Sigmoid colon (tissue), 7 donors: Measurements from ENCODE around the gene ADK. TPM values are rescaled to one million over a fixed set of nuclear protein-coding genes. Genes with fewer than 3 reads are reported as not detected.

Source experiments
- DNase-seq: peaks from one replicate; pipeline ENCODE4 v3.0.0-alpha.2; 2019
- H3K27ac ChIP-seq, 4 donors: fragments of 200-600 bp; sonication (generic); one replicate each; pipeline ENCODE4 v1.5.1; 2016 to 2019; ENCODE audit warnings: mild to moderate bottlenecking in 1 of 4
- H3K27me3 ChIP-seq, 3 donors: fragments of 200-600 bp; sonication (generic); one replicate each; pipeline ENCODE4 v1.5.1; 2019; ENCODE audit warnings: mild to moderate bottlenecking in 1 of 3
- H3K36me3 ChIP-seq, 4 donors: fragments of 200-600 bp; sonication (generic); one replicate each; pipeline ENCODE4 v1.5.1; 2016 to 2019
- H3K4me1 ChIP-seq, 4 donors: fragments of 200-600 bp; sonication (generic); one replicate each; pipeline ENCODE4 v1.5.1; 2017 to 2019
- H3K4me3 ChIP-seq, 4 donors: fragments of 200-600 bp; sonication (generic); one replicate each; pipeline ENCODE4 v1.5.1; 2017 to 2019; ENCODE audit warnings: mild to moderate bottlenecking in 2 of 4, moderate library complexity in 1 of 4
- H3K9me3 ChIP-seq, 4 donors: fragments of 200-600 bp in 3 of 4; sonication (generic) in 3 of 4; one replicate each; pipeline versions ENCODE4 v1.5.1 to v1.6.1; 2013 to 2019
- CTCF ChIP-seq, 4 experiments: fragments of 450-650 bp in 3 of 4; fragments of 200-600 bp in 1 of 4; IDR thresholded peaks; one replicate each; pipeline ENCODE4 v1.5.1; 2016 to 2019; ENCODE audit warnings: antibody characterized with exemption in 4 of 4, mild to moderate bottlenecking in 3 of 4, moderate library complexity in 2 of 4
- EP300 ChIP-seq, 4 donors: sonication (generic); formaldehyde crosslinking; IDR thresholded peaks; one replicate each; pipeline ENCODE4 v1.6.1; 2017; ENCODE audit warnings: antibody characterized with exemption in 4 of 4
- POLR2A ChIP-seq, 2 donors: fragments of 450-650 bp; IDR thresholded peaks; one replicate each; pipeline ENCODE4 v1.6.1; 2016; ENCODE audit warnings: antibody characterized with exemption in 2 of 2, mild to moderate bottlenecking in 2 of 2, moderate library complexity in 2 of 2
- POLR2AphosphoS5 ChIP-seq, 4 donors: sonication (generic); formaldehyde crosslinking; IDR thresholded peaks; one replicate each; pipeline ENCODE4 v1.6.1; 2017; ENCODE audit warnings: antibody characterized with exemption in 4 of 4
- WGBS, 2 donors: extraction: QIAGEN DNeasy Blood & Tissue Kit; methylation state at CpG; one replicate each; pipeline ENCODE4 v1.1.7; 2013; 5-methylcytosine and 5-hydroxymethylcytosine counted together
- intact Hi-C: fragments of 100-400 bp; cut with DNase I; formaldehyde crosslinking; loops from one replicate; pipeline ENCODE4 v1.15.1; 2023
- polyA plus RNA-seq, 3 donors: library from polyadenylated mRNA; stranded (reverse); fragments of 200-250 nt; gene quantifications; one replicate each; pipeline ENCODE4 v1.2.3, GENCODE V29; 2013
- total RNA-seq, 4 donors: library from RNA; depleted of rRNA; stranded (reverse); fragments of >200 nt; gene quantifications; one replicate each; pipeline ENCODE4 v1.1.0, GENCODE V29; 2016
- donor health status: healthy with polysubstance abuse.
- donor health status: Bipolar disorder and iron deficiency.
- donor health status: healthy.

Gene ADK
- total and polyA plus RNA-seq, 7 donors = 15.2 to 31.3 (median 25.3) TPM

- no peak for TF ChIP-seq POLR2A (IDR thresholded peaks at IDR 0.05)
- no peak for TF ChIP-seq CTCF (IDR thresholded peaks at IDR 0.05)
- no peak for TF ChIP-seq POLR2AphosphoS5 (IDR thresholded peaks at IDR 0.05)
- TF ChIP-seq EP300 (IDR thresholded peaks at IDR 0.05) = no peak
- H3K4me3 ChIP-seq = no peak overlapping the region
- H3K9me3 ChIP-seq = peaks cover 0 to 23% (median 5%) of the 10 kb centered on the region in 4 donors
- no peaks in the 10 kb centered on the region for H3K27me3 ChIP-seq
- H3K4me1 ChIP-seq = no peaks in the 10 kb centered on the region
- no peak overlapping the region for H3K27ac ChIP-seq
- no peaks in the 10 kb centered on the region for H3K36me3 ChIP-seq
- intact Hi-C loops = no loop called here
- WGBS, 2 donors = 97 to 98% methylated on average over 3 of the region's 3 CpGs
- DNase-seq = no peak
These were observed 359.6 kb downstream of the ADK start for GRCh38 chr10:74510594-74510993.

- Histone ChIP-seq H3K27me3 (no peaks in the 10 kb centered on the region), H3K36me3 (no peaks in the 10 kb centered on the region), H3K4me1 (no peaks in the 10 kb centered on the region), H3K9me3 (peaks cover 0 to 23% (median 5%) of the 10 kb centered on the region in 4 donors), H3K4me3 (no peak overlapping the region), H3K27ac (no peak overlapping the region)
- no peak for DNase-seq
- TF ChIP-seq POLR2A (IDR thresholded peaks at IDR 0.05) = no peak
- TF ChIP-seq EP300 (IDR thresholded peaks at IDR 0.05) = no peak
- TF ChIP-seq POLR2AphosphoS5 (IDR thresholded peaks at IDR 0.05) = no peak
- TF ChIP-seq CTCF (IDR thresholded peaks at IDR 0.05) = no peak
- intact Hi-C loops = no loop called here
These were observed 360.0 kb downstream of the ADK start for GRCh38 chr10:74511051-74511450.

- 100% methylated on average over 1 of the region's 1 CpG for whole genome bisulfite sequencing, 2 donors
These were observed 363.3 kb downstream of the ADK start for GRCh38 chr10:74514322-74514721.

GRCh38 chr10:74518061-74518460 lies 367.0 kb downstream of the ADK start:
- Histone ChIP-seq H3K4me3 (no peak overlapping the region), H3K4me1 (no peaks in the 10 kb centered on the region), H3K27ac (no peak overlapping the region), H3K9me3 (peaks cover 0 to 13% (median 5%) of the 10 kb centered on the region in 4 donors), H3K27me3 (no peaks in the 10 kb centered on the region), H3K36me3 (no peaks in the 10 kb centered on the region)
- TF ChIP-seq CTCF (IDR thresholded peaks at IDR 0.05) (no peak), POLR2A (IDR thresholded peaks at IDR 0.05) (no peak), POLR2AphosphoS5 (IDR thresholded peaks at IDR 0.05) (no peak), EP300 (IDR thresholded peaks at IDR 0.05) (no peak)
- no peak for DNase-seq
- intact Hi-C loops = no loop called here
- WGBS, 2 donors = 80 to 86% methylated on average over 1 of the region's 1 CpG

More at GRCh38 chr10:74514322-74514721, 363.3 kb downstream of the ADK start:
- H3K36me3 ChIP-seq = no peaks in the 10 kb centered on the region
- no peak overlapping the region for H3K27ac ChIP-seq
- no peak for TF ChIP-seq POLR2AphosphoS5 (IDR thresholded peaks at IDR 0.05)
- no peak for TF ChIP-seq POLR2A (IDR thresholded peaks at IDR 0.05)
- no peak for TF ChIP-seq EP300 (IDR thresholded peaks at IDR 0.05)
- no peak for TF ChIP-seq CTCF (IDR thresholded peaks at IDR 0.05)
- no peaks in the 10 kb centered on the region for H3K27me3 ChIP-seq
- no peaks in the 10 kb centered on the region for H3K4me1 ChIP-seq
- peaks cover 0 to 23% (median 5%) of the 10 kb centered on the region in 4 donors for H3K9me3 ChIP-seq
- no peak overlapping the region for H3K4me3 ChIP-seq
- no peak for DNase-seq
- intact Hi-C loops = no loop called here

- Histone ChIP-seq H3K9me3 (no peaks in the 10 kb centered on the region), H3K4me3 (no peak overlapping the region), H3K36me3 (no peaks in the 10 kb centered on the region), H3K27me3 (no peaks in the 10 kb centered on the region), H3K27ac (no peak overlapping the region), H3K4me1 (no peaks in the 10 kb centered on the region)
- intact Hi-C loops = no loop called here
- 87 to 88% methylated on average over 1 of the region's 1 CpG for WGBS, 2 donors
- no peak for TF ChIP-seq POLR2A (IDR thresholded peaks at IDR 0.05)
- TF ChIP-seq POLR2AphosphoS5 (IDR thresholded peaks at IDR 0.05) = no peak
- no peak for TF ChIP-seq EP300 (IDR thresholded peaks at IDR 0.05)
- TF ChIP-seq CTCF (IDR thresholded peaks at IDR 0.05) = no peak
- DNase-seq = no peak
These were observed 370.5 kb downstream of the ADK start for GRCh38 chr10:74521526-74521925.
